K562 (cell line): ENCODE measurements around the gene SV2C. TPM values are rescaled to one million over a fixed set of nuclear protein-coding genes. Genes with fewer than 3 reads are reported as not detected.
A peak's percentile ranks its signal among the peaks of the same experiment; 100 is the strongest.

Experiments
- CREB3 ChIP-seq: fragments of 450-650 bp; conservative IDR thresholded peaks from 2 replicates; pipeline ENCODE4 v1.6.1; 2016; ENCODE audit warnings: missing genetic modification characterization, low read depth, mild to moderate bottlenecking, missing compliant biosample characterization, moderate library complexity
- E2F6 ChIP-seq, 2 experiments: IDR thresholded peaks; 2 replicates each; pipeline ENCODE4 v1.6.1; 2011; ENCODE audit warnings: borderline replicate concordance in 1 of 2, control low read depth in 1 of 2, low read depth in 1 of 2, low read length in 1 of 2, mild to moderate bottlenecking in 1 of 2, mixed read lengths in 1 of 2, moderate library complexity in 1 of 2; ENCODE audit not compliant: insufficient read depth in 1 of 2, insufficient read length in 1 of 2, poor library complexity in 1 of 2, severe bottlenecking in 1 of 2; ENCODE audit errors: extremely low read depth in 1 of 2
- ELF1 ChIP-seq: fragments of 200-800 bp; sonication (Bioruptor generic); IDR thresholded peaks from 2 replicates; pipeline ENCODE4 v1.6.1; 2016; ENCODE audit warnings: missing genetic modification characterization, missing compliant biosample characterization
- ETS2 ChIP-seq: IDR thresholded peaks from 2 replicates; pipeline ENCODE4 v1.6.1; 2016; ENCODE audit warnings: borderline replicate concordance, missing genetic modification characterization, mild to moderate bottlenecking, moderate library complexity, missing compliant biosample characterization; ENCODE audit not compliant: poor library complexity, severe bottlenecking
- ETV1 ChIP-seq: fragments of 450-650 bp; conservative IDR thresholded peaks from 2 replicates; pipeline ENCODE4 v1.6.1; 2016; ENCODE audit warnings: missing genetic modification characterization, control low read depth, low read depth, missing compliant biosample characterization
- EWSR1 ChIP-seq: fragments of 450-650 bp; IDR thresholded peaks from 2 replicates; pipeline ENCODE4 v1.6.1; 2018; ENCODE audit warnings: borderline replicate concordance, mild to moderate bottlenecking, low read depth, moderate library complexity; ENCODE audit not compliant: partially characterized antibody
- MAFG ChIP-seq: fragments of 450-650 bp; conservative IDR thresholded peaks from 2 replicates; pipeline ENCODE4 v1.6.1; 2016; ENCODE audit warnings: missing genetic modification characterization, missing compliant biosample characterization
- MLLT1 ChIP-seq, 2 experiments: fragments of 450-650 bp; IDR thresholded peaks; 2 replicates each; pipeline ENCODE4 v1.6.1; 2016
- MXI1 ChIP-seq: IDR thresholded peaks from 2 replicates; pipeline ENCODE4 v1.6.1; 2011; ENCODE audit warnings: low read depth, mild to moderate bottlenecking, improper control_type of control experiment, low read length
- NFIX ChIP-seq: fragments of 250-450 bp; sonication (Bioruptor Pico); IDR thresholded peaks from 2 replicates; pipeline ENCODE4 v1.4.0; 2020; ENCODE audit warnings: low read depth, mild to moderate bottlenecking, moderate library complexity
- PRDM10 ChIP-seq: fragments of 450-650 bp; IDR thresholded peaks from 2 replicates; pipeline ENCODE4 v1.6.1; 2018; ENCODE audit not compliant: partially characterized antibody
- RBM25 ChIP-seq: fragments of 200-400 bp; formaldehyde crosslinking; IDR thresholded peaks from 2 replicates; pipeline ENCODE4 v1.6.1; 2018; ENCODE audit warnings: low read length, low read depth, moderate library complexity; ENCODE audit not compliant: severe bottlenecking
- SNAPC5 ChIP-seq: fragments of 250-450 bp; sonication (Bioruptor Pico); IDR thresholded peaks from 2 replicates; pipeline ENCODE4 v1.8.0; 2021; ENCODE audit warnings: moderate library complexity, mild to moderate bottlenecking, inconsistent platforms
- SOX6 ChIP-seq: fragments of 450-650 bp; IDR thresholded peaks from 2 replicates; pipeline ENCODE4 v1.6.1; 2014; ENCODE audit warnings: mild to moderate bottlenecking
- SRSF1 ChIP-seq: fragments of 200-400 bp; formaldehyde crosslinking; IDR thresholded peaks from 2 replicates; pipeline ENCODE4 v1.6.1; 2017; ENCODE audit warnings: mild to moderate bottlenecking, low read depth, low read length, moderate library complexity
- TCF3 ChIP-seq: sonication (generic); formaldehyde crosslinking; IDR thresholded peaks from 2 replicates; pipeline ENCODE4 v1.4.0; 2020; ENCODE audit warnings: mild to moderate bottlenecking, missing genetic modification reagents
- TRIM24 ChIP-seq, 2 experiments: fragments of 450-650 bp; IDR thresholded peaks; 2 replicates each; pipeline ENCODE4 v1.6.1; 2016
- ZNF384 ChIP-seq: IDR thresholded peaks from 2 replicates; pipeline ENCODE4 v1.6.1; 2012; ENCODE audit warnings: low read depth, low read length, improper control_type of control experiment
- polyA plus RNA-seq, 8 experiments: library from polyadenylated mRNA; depleted of rRNA in 4 of 8; stranded (reverse) in 5 of 8; unstranded in 3 of 8; fragments of >200 nt; fragmentation: Nextera tagmentation in 2 of 8; fragmentation: Illumina TruSeq in 1 of 8; extraction: Ambion mirVana in 2 of 8; extraction: Trizol in 1 of 8; gene quantifications; 2 replicates each; pipeline versions ENCODE4 v1.2.1 to v1.2.3, GENCODE V29; 2011 to 2014; ENCODE audit warnings: inconsistent platforms in 1 of 8, missing spikeins in 1 of 8
- total RNA-seq, 7 experiments: library from RNA; depleted of rRNA in 6 of 7; stranded (reverse); fragments of >200 nt in 6 of 7; fragmentation: Illumina TruSeq in 2 of 7; extraction: Trizol in 2 of 7; gene quantifications; 2 replicates each; pipeline versions ENCODE4 v1.2.1 to v1.2.3, GENCODE V29; 2011 to 2021; ENCODE audit warnings: low replicate concordance in 1 of 7

Gene SV2C
- total and polyA plus RNA-seq, 9 of the 15 experiments (the other 6 are each of a cell fraction or from before 2014, with no cell fraction given) = 0.05 TPM; not detected in 8

GRCh38 chr5:76402251-76402885 lies 319.2 kb downstream of the SV2C start (continued):
- TF ChIP-seq MAFG (tag) = no peak
- peak; percentile 53; the same call in 1 of the 2 replicates for TF ChIP-seq ELF1
- TF ChIP-seq CREB3 (tag) = 0 out of 2 replicates have a peak, but pooled peaks have one; percentile 38
- no peak for TF ChIP-seq MLLT1 (IDR thresholded peaks at IDR 0.05)
- no peak for TF ChIP-seq MXI1
- peak; percentile 33; the same call in 1 of the 2 replicates for TF ChIP-seq ETV1 (tag)
- peak; percentile 78 for TF ChIP-seq RBM25
- TF ChIP-seq EWSR1 = no peak
- no peak for TF ChIP-seq SRSF1
- no peak for TF ChIP-seq ETS2 (tag)
- TF ChIP-seq PRDM10 = no peak
- TF ChIP-seq TCF3 (CRISPR knock-in tag) = peak; percentile 58
- TF ChIP-seq SNAPC5 (CRISPR knock-in tag) = no peak
- TF ChIP-seq NFIX (CRISPR knock-in tag) = no peak
- peak; percentile 96 for TF ChIP-seq SOX6
- peak in 1 of 2 experiments; percentile 48 for TF ChIP-seq E2F6 (IDR thresholded peaks at IDR 0.05; ENCODE audit: borderline replicate concordance in 1 of 2, extremely low read depth in 1 of 2, insufficient read depth in 1 of 2, insufficient read length in 1 of 2, low read depth in 1 of 2, low read length in 1 of 2, poor library complexity in 1 of 2, severe bottlenecking in 1 of 2)
- no peak for TF ChIP-seq TRIM24 (IDR thresholded peaks at IDR 0.05)
- peak; percentile 68; the same call in 1 of the 2 replicates for TF ChIP-seq ZNF384
